Common myeloid progenitor, CD34-positive (primary cell): ENCODE results near the gene NDUFV1.
"Not testable (repeated sequence)": the region's sequence is repeated elsewhere in the genome, so short reads cannot be mapped to it uniquely, and the experiment has no call there.

ENCODE experiments used
- CTCF ChIA-PET: fragments of 350-600 bp; sonication (Branson Sonifier 250); formaldehyde crosslinking; loops from one replicate; lab custom pipeline; 2021; ENCODE audit warnings: antibody characterized with exemption; lab: Charles Lee
- POLR2A ChIA-PET: fragments of 350-600 bp; sonication (Branson Sonifier 250); formaldehyde crosslinking; loops from one replicate; lab custom pipeline; 2021; ENCODE audit warnings: antibody characterized with exemption; lab: Charles Lee
- DNase-seq, 3 donors: peaks; one replicate each; pipeline versions ENCODE4 v3.0.0 to v3.0.0-alpha.2; 2013
- H3K27ac ChIP-seq, 2 experiments: 1 replicate in 1 of 2; 2 replicates in 1 of 2; pipeline ENCODE4 v1.7.0; 2013; ENCODE audit warnings: inconsistent platforms in 2 of 2, low read length in 2 of 2, mild to moderate bottlenecking in 2 of 2, low read depth in 1 of 2, moderate library complexity in 1 of 2; ENCODE audit not compliant: severe bottlenecking in 2 of 2, insufficient read depth in 1 of 2, poor library complexity in 1 of 2
- H3K27me3 ChIP-seq, 5 experiments: replicated peaks in 2 of 5; 1 replicate in 3 of 5; 2 replicates in 2 of 5; pipeline versions ENCODE4 v1.6.1 to v1.7.0; 2013; ENCODE audit warnings: low read length in 4 of 5, mild to moderate bottlenecking in 2 of 5, moderate library complexity in 2 of 5, inconsistent platforms in 1 of 5; ENCODE audit not compliant: insufficient read depth in 5 of 5, control insufficient read depth in 4 of 5
- H3K36me3 ChIP-seq, 4 experiments: 1 replicate in 2 of 4; 2 replicates in 2 of 4; pipeline versions ENCODE4 v1.6.1 to v1.7.0; 2013; ENCODE audit warnings: low read length in 3 of 4, control low read depth in 1 of 4, mild to moderate bottlenecking in 1 of 4; ENCODE audit not compliant: control insufficient read depth in 4 of 4, insufficient read depth in 4 of 4
- H3K4me1 ChIP-seq, 4 experiments: 1 replicate in 3 of 4; 2 replicates in 1 of 4; pipeline versions ENCODE4 v1.6.1 to v1.7.1; 2013; ENCODE audit warnings: low read length in 3 of 4, mild to moderate bottlenecking in 3 of 4, control low read depth in 1 of 4, inconsistent platforms in 1 of 4, moderate library complexity in 1 of 4; ENCODE audit not compliant: control insufficient read depth in 4 of 4, insufficient read depth in 4 of 4; ENCODE audit errors: control extremely low read depth in 1 of 4
- H3K4me3 ChIP-seq, 7 experiments: 1 replicate in 4 of 7; 2 replicates in 3 of 7; pipeline versions ENCODE4 v1.5.1 to v1.7.0; 2013; ENCODE audit warnings: mild to moderate bottlenecking in 7 of 7, low read length in 6 of 7, moderate library complexity in 6 of 7, inconsistent platforms in 2 of 7, low read depth in 2 of 7, control low read depth in 1 of 7; ENCODE audit not compliant: insufficient read depth in 4 of 7, control insufficient read depth in 1 of 7; ENCODE audit errors: extremely low read depth in 1 of 7
- H3K9me3 ChIP-seq, 5 experiments: 1 replicate in 4 of 5; 2 replicates in 1 of 5; pipeline versions ENCODE4 v1.6.1 to v1.7.1; 2013; ENCODE audit warnings: low read length in 4 of 5, mild to moderate bottlenecking in 2 of 5, inconsistent platforms in 1 of 5, low read depth in 1 of 5, moderate library complexity in 1 of 5; ENCODE audit not compliant: control insufficient read depth in 4 of 5, insufficient read depth in 2 of 5; ENCODE audit errors: control extremely low read depth in 1 of 5
- WGBS: methylation state at CpG from one replicate; pipeline ENCODE4 v1.1.5; 2013; ENCODE audit not compliant: insufficient coverage; 5-methylcytosine and 5-hydroxymethylcytosine counted together

Gene NDUFV1

DNA sequence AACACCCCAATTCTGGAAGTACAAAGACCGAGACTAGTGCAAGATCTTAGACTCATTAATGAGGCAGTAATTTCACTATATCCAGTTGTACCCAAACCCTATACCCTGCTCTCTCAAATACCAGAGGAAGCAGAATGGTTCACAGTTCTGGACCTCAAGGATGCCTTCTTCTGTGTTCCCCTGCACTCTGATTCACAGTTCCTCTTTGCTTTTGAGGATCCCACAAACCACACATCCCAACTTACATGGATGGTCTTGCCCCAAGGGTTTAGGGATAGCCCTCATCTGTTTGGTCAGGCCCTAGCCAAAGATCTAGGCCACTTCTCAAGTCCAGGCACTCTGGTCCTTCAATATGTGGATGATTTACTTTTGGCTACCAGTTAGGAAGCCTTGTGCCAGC lies 17.1 kb downstream of the NDUFV1 start:
- H3K9me3 ChIP-seq, H3K27ac ChIP-seq, H3K27me3 ChIP-seq, DNase-seq, H3K4me3 ChIP-seq, POLR2A ChIA-PET, H3K4me1 ChIP-seq: not testable (repeated sequence)
- H3K36me3 ChIP-seq, result peaks cover 0 to 13% (median 1%) of the 10 kb centered on the region in 4 experiments
- no CpG with 5 or more reads among the region's 1 CpG for WGBS
- CTCF ChIA-PET, result interaction anchor here (0.8 to 1.3 kb wide), 2 partner anchors 9 to 42 kb away, joined by 3 read pairs; no protein-coding TSS in a partner anchor

DNA sequence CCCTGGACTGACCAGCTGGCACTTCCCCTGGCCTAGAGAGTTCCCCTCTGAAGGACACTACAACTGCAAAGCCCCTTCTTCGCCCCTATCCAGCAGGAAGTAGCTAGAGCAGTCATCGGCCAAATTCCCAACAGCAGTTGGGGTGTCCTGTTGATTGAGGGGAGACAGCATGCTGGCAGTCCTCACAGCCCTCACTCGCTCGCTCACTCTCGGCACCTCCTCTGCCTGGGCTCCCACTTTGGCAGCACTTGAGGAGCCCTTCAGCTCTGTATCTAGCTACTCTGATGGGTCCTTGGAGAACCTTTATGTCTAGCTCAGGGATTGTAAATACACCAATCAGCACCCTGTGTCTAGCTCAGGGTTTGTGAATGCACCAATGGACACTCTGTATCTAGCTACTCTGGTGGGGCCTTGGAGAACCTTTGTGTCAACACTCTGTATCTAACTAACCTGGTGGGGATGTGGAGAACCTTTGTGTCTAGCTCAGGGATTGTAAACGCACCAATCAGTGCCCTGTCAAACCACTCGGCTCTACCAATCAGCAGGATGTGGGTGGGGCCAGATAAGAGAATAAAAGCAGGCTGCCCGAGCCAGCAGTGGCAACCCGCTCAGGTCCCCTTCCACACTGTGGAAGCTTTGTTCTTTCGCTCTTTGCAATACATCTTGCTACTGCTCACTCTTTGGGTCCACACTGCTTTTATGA lies 19.5 kb downstream of the NDUFV1 start:
- CTCF ChIA-PET, result interaction anchor here (5.4 to 16.8 kb wide), 3 partner anchors 10 to 33 kb away, joined by 35 to 169 read pairs (median 81); partner anchors contain the start of gene ACY3
- H3K4me1 ChIP-seq, result peaks cover 0 to 22% (median 18%) of the 10 kb centered on the region in 4 experiments
- H3K27ac ChIP-seq, DNase-seq, POLR2A ChIA-PET, H3K9me3 ChIP-seq, H3K4me3 ChIP-seq, H3K27me3 ChIP-seq: not testable (repeated sequence)
- H3K36me3 ChIP-seq, result peaks cover 0 to 13% (median 1%) of the 10 kb centered on the region in 4 experiments
- 94% methylated on average over 5 of the region's 10 CpGs for WGBS

DNA sequence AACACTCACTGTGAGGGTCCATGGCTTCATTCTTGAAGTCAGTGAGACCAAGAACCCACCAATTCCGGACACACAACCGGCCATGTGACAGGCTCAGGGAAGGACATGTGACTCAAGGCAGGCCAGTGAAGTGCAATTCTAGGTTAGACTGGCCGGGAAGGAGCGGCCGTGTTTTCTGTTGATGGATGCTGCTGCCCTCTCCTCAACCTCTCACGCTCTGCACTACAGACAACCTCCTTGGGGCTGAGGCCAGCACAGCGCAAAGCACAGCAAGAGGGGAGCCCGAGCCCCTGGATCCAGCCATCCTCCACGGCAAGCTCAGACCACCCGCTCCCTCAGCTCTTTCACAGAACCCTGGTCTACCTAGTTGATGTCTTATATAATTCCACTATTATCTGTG lies 20.2 kb downstream of the NDUFV1 start:
- ChIA-PET POLR2A (no interaction called here), CTCF (interaction anchor here (1.1 to 16.8 kb wide), 5 partner anchors 10 to 87 kb away, joined by 3 to 169 read pairs (median 35); partner anchors contain the start of gene ACY3)
- 93% methylated on average over 6 of the region's 10 CpGs for WGBS
- H3K27ac ChIP-seq, result no peak overlapping the region
- peaks cover 0 to 13% (median 1%) of the 10 kb centered on the region in 4 experiments for H3K36me3 ChIP-seq
- no peaks in the 10 kb centered on the region for H3K27me3 ChIP-seq
- no peaks in the 10 kb centered on the region for H3K9me3 ChIP-seq
- DNase-seq, result no peak
- H3K4me1 ChIP-seq, result peaks cover 0 to 29% (median 24%) of the 10 kb centered on the region in 4 experiments
- H3K4me3 ChIP-seq, result no peak overlapping the region

DNA sequence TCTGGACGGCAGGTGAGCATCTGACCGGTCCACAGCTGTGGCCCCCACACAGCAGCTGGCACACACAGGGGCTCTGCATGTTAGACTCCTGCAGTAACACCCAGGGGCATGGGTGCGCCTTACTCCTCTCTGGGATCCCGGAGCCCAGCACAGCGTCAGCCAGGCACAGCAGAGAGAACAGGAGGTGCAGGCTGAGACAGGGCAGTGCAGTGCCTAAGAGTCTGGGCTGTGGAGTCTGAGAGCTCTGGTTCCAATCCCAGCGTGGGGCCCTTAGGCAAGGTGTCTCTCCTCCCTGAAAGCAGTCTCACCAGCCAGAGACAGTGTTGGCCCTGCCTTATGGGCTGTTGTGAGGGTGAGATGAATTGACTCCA lies 20.7 kb downstream of the NDUFV1 start:
- DNase-seq, result no peak
- H3K9me3 ChIP-seq, result no peaks in the 10 kb centered on the region
- ChIA-PET POLR2A (interaction anchor here (0.8 kb wide), 1 partner anchor 11 kb away, joined by 3 read pairs; no protein-coding TSS in a partner anchor), CTCF (interaction anchor here (1.1 to 16.8 kb wide), 7 partner anchors 11 to 86 kb away, joined by 3 to 169 read pairs (median 14); partner anchors contain the start of gene ACY3)
- H3K36me3 ChIP-seq, result peaks cover 0 to 13% (median 1%) of the 10 kb centered on the region in 4 experiments
- 97% methylated on average over 4 of the region's 6 CpGs for WGBS
- H3K4me1 ChIP-seq, result peaks cover 0 to 34% (median 29%) of the 10 kb centered on the region in 4 experiments
- H3K27ac ChIP-seq, result no peak overlapping the region
- H3K4me3 ChIP-seq, result no peak overlapping the region
- no peaks in the 10 kb centered on the region for H3K27me3 ChIP-seq

DNA sequence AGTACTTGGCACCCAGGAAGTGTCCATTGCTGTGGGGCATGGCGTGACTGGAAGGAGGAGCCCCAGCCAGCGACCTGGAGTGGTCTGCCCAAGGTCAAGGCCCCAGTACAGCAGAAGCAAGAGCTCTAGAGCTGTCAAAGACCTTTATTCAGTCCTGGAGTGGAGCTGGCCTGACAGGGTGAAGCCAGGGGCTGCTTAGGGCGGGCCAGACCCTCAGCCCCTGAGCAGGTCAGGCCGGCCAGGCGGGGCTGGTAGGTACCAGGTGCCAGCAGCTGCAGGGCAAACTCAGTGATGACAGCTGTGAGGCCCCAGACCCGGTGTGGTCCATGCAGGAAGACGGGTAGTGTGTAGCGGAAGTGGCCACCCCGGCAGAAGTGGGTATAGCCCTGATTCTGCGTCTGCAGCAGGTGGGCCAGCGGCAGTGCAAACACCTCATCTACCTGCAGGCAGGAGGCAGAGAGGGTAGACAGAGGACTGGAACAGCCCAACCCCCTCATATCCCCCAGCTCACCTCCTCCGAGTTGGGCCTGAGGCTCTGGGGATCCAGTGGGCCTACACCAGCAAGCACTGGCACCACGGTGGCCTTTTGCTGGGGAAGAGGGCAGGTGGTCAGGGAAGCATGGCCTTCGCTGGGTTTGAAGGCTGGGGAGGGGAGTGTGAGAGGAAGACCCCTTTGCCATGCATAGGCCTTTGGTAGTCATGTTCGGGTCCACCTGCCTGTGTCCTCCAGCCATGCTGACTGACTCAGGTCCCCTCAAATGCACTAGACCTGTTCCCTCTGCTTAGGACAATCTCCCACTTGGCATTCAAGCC lies 21.3 kb downstream of the NDUFV1 start:
- Histone ChIP-seq H3K4me3 (no peak overlapping the region), H3K27me3 (no peaks in the 10 kb centered on the region), H3K36me3 (peaks cover 0 to 13% (median 1%) of the 10 kb centered on the region in 4 experiments), H3K27ac (no peak overlapping the region), H3K9me3 (no peaks in the 10 kb centered on the region), H3K4me1 (peaks cover 0 to 40% (median 34%) of the 10 kb centered on the region in 4 experiments)
- WGBS, result 93% methylated on average over 12 of the region's 15 CpGs
- CTCF ChIA-PET, result interaction anchor here (1.0 to 16.8 kb wide), 10 partner anchors 11 to 86 kb away, joined by 3 to 169 read pairs (median 6); partner anchors contain the start of gene ACY3
- DNase-seq, result no peak
- POLR2A ChIA-PET, result interaction anchor here (0.8 kb wide), 1 partner anchor 12 kb away, joined by 3 read pairs; no protein-coding TSS in a partner anchor

DNA sequence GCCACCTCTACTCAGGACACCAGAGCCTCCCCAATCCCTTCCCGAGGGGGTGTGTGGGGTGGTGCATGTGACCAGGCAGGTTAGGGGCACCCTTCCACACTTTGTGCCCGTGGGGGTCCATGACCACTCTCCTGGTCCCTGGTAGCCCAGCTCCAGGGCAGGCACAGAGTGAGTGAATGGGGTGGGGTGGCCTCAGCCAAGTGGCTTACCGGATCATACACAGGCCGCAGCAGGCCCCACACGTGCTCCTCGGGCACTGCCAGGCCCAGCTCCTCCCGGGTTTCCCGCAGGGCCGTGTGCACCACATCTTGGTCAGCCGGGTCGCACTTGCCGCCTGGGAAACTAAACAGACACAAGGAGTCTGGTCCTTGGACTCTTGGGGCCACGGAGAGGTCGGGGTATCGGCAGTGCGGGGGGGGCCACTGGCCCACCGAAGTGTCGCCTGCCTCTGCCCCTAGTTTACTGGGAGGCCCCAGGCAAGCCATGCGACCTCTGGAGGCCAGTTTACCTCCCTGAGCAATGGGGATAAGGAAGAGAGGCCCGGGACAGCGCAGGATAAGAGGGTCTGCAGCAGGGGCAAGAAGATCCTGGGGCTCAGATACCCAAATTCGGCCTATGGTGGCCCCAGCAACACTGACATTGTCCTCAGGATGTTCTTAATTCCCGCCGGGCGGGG lies 22.1 kb downstream of the NDUFV1 start:
- Histone ChIP-seq H3K36me3 (peaks cover 0 to 13% (median 1%) of the 10 kb centered on the region in 4 experiments), H3K4me1 (peaks cover 0 to 40% (median 36%) of the 10 kb centered on the region in 4 experiments), H3K9me3 (no peaks in the 10 kb centered on the region), H3K4me3 (peak overlapping the region in 4 of 7 experiments; percentile 70 to 74 (median 73)), H3K27me3 (no peaks in the 10 kb centered on the region), H3K27ac (no peak overlapping the region)
- no peak for DNase-seq
- CTCF ChIA-PET, result interaction anchor here (0.7 to 16.8 kb wide), 12 partner anchors 12 to 76 kb away, joined by 4 to 169 read pairs (median 6); partner anchors contain the start of gene ACY3
- POLR2A ChIA-PET, result interaction anchor here (1.4 kb wide), 1 partner anchor 18 kb away, joined by 3 read pairs; no protein-coding TSS in a partner anchor
- WGBS, result 75% methylated on average over 25 of the region's 25 CpGs
